Smooth muscle cell (in vitro differentiated cells): Measurements from ENCODE around the gene RANGAP1. TPM values are rescaled to one million over a fixed set of nuclear protein-coding genes. Genes with fewer than 3 reads are reported as not detected.

Experiments used
- DNase-seq: peaks from one replicate; lab custom pipeline; 2025; ENCODE audit not compliant: unreplicated experiment; lab: John Stamatoyannopoulos, UW
- H2AFZ ChIP-seq: fragments of 200-600 bp; sonication (generic); 2 replicates; pipeline ENCODE4 v1.6.0; 2016; ENCODE audit warnings: antibody characterized with exemption, low read depth, mild to moderate bottlenecking
- H3F3A ChIP-seq: fragments of 200-600 bp; sonication (generic); 2 replicates; pipeline ENCODE4 v1.6.0; 2017; ENCODE audit warnings: antibody characterized with exemption, low read depth
- H3K27ac ChIP-seq: fragments of 200-600 bp; sonication (generic); 2 replicates; pipeline ENCODE4 v1.5.1; 2016; ENCODE audit warnings: low read depth, mild to moderate bottlenecking
- H3K27me3 ChIP-seq: fragments of 200-600 bp; sonication (generic); 2 replicates; pipeline ENCODE4 v1.6.1; 2016; ENCODE audit warnings: low read depth, mild to moderate bottlenecking
- H3K36me3 ChIP-seq: fragments of 200-600 bp; sonication (generic); 2 replicates; pipeline ENCODE4 v1.5.1; 2016; ENCODE audit warnings: low read depth
- H3K4me1 ChIP-seq: fragments of 200-600 bp; sonication (generic); 2 replicates; pipeline ENCODE4 v1.5.1; 2016; ENCODE audit warnings: low read depth
- H3K4me2 ChIP-seq: fragments of 200-600 bp; sonication (generic); 2 replicates; pipeline ENCODE4 v1.6.0; 2016; ENCODE audit warnings: mild to moderate bottlenecking
- H3K4me3 ChIP-seq: fragments of 200-600 bp; sonication (generic); 2 replicates; pipeline ENCODE4 v1.5.1; 2016; ENCODE audit warnings: mild to moderate bottlenecking
- H3K79me2 ChIP-seq: fragments of 200-600 bp; sonication (generic); 2 replicates; pipeline ENCODE4 v1.6.0; 2016; ENCODE audit warnings: low read depth, mild to moderate bottlenecking
- H3K9ac ChIP-seq: fragments of 200-600 bp; sonication (generic); 2 replicates; pipeline ENCODE4 v1.6.0; 2016; ENCODE audit warnings: low read depth
- H3K9me3 ChIP-seq: fragments of 200-600 bp; sonication (generic); replicated peaks from 2 replicates; pipeline ENCODE4 v1.5.1; 2016; ENCODE audit warnings: low read depth
- H4K20me1 ChIP-seq: fragments of 200-600 bp; sonication (generic); 2 replicates; pipeline ENCODE4 v1.6.0; 2016; ENCODE audit warnings: low read depth
- CTCF ChIP-seq: fragments of 200-600 bp; sonication (generic); IDR thresholded peaks from 2 replicates; pipeline ENCODE4 v1.5.1; 2017; ENCODE audit warnings: borderline replicate concordance, mild to moderate bottlenecking, antibody characterized with exemption; ENCODE audit not compliant: insufficient read depth, poor library complexity, severe bottlenecking
- WGBS: methylation state at CpG from one replicate; pipeline ENCODE4 v1.1.7; 2016; ENCODE audit warnings: low lambda C conversion rate; 5-methylcytosine and 5-hydroxymethylcytosine counted together
- polyA plus RNA-seq: library from polyadenylated mRNA; unstranded; fragments of >200 nt; fragmentation: Nextera tagmentation; extraction: Ambion mirVana; gene quantifications from 2 replicates; pipeline ENCODE4 v1.2.1, GENCODE V29; 2016
- total RNA-seq: library from RNA; depleted of rRNA; stranded (reverse); fragments of >200 nt; gene quantifications from 2 replicates; pipeline ENCODE4 v1.2.3, GENCODE V29; 2014

Gene RANGAP1
- total and polyA plus RNA-seq, 2 experiments from 2014 or later, result 20.6 to 21.7 TPM

GRCh38 chr22:41249442-41249841, 36.5 kb downstream of the RANGAP1 start:
- Histone ChIP-seq H4K20me1 (no peaks in the 10 kb centered on the region), H3K27me3 (no peaks in the 10 kb centered on the region), H3K9ac (no peak overlapping the region), H3K4me2 (no peak overlapping the region), H3K27ac (no peak overlapping the region), H3K79me2 (no peaks in the 10 kb centered on the region), H3F3A (no peaks in the 10 kb centered on the region), H3K4me3 (no peak overlapping the region), H3K4me1 (no peaks in the 10 kb centered on the region), H2AFZ (no peak overlapping the region), H3K9me3 (no peaks in the 10 kb centered on the region), H3K36me3 (no peaks in the 10 kb centered on the region)
- 98% methylated on average over 14 of the region's 14 CpGs for WGBS
- no peak for TF ChIP-seq CTCF
- no peak for DNase-seq

GRCh38 chr22:41248758-41249157, 37.2 kb downstream of the RANGAP1 start:
- no peak for DNase-seq
- no peak for TF ChIP-seq CTCF
- Histone ChIP-seq H3K9ac (no peak overlapping the region), H3K79me2 (no peaks in the 10 kb centered on the region), H4K20me1 (no peaks in the 10 kb centered on the region), H3K4me2 (no peak overlapping the region), H3F3A (no peaks in the 10 kb centered on the region), H3K36me3 (no peaks in the 10 kb centered on the region), H3K27ac (no peak overlapping the region), H3K4me3 (no peak overlapping the region), H3K4me1 (no peaks in the 10 kb centered on the region), H2AFZ (no peak overlapping the region), H3K9me3 (no peaks in the 10 kb centered on the region), H3K27me3 (no peaks in the 10 kb centered on the region)
- 97% methylated on average over 10 of the region's 10 CpGs for WGBS

- Histone ChIP-seq H3K36me3 (no peaks in the 10 kb centered on the region), H3K9ac (no peak overlapping the region), H3K9me3 (no peaks in the 10 kb centered on the region), H3K4me1 (no peaks in the 10 kb centered on the region), H3K27me3 (no peaks in the 10 kb centered on the region), H3K4me2 (no peak overlapping the region), H4K20me1 (no peaks in the 10 kb centered on the region), H2AFZ (no peak overlapping the region), H3K27ac (no peak overlapping the region), H3K4me3 (no peak overlapping the region), H3F3A (no peaks in the 10 kb centered on the region), H3K79me2 (no peaks in the 10 kb centered on the region)
- no peak for DNase-seq
- 98% methylated on average over 15 of the region's 15 CpGs for WGBS
- no peak for TF ChIP-seq CTCF
These were observed 37.7 kb downstream of the RANGAP1 start for GRCh38 chr22:41248314-41248713.

- no peaks in the 10 kb centered on the region for H3K79me2 ChIP-seq
- no peaks in the 10 kb centered on the region for H3K36me3 ChIP-seq
- no peaks in the 10 kb centered on the region for H3F3A ChIP-seq
- WGBS, result 99% methylated on average over 7 of the region's 7 CpGs
- no peaks in the 10 kb centered on the region for H3K9me3 ChIP-seq
- DNase-seq, result no peak
- no peak for TF ChIP-seq CTCF
- H3K27ac ChIP-seq, result no peak overlapping the region
- no peaks in the 10 kb centered on the region for H3K4me1 ChIP-seq
- H3K27me3 ChIP-seq, result no peaks in the 10 kb centered on the region
- no peak overlapping the region for H2AFZ ChIP-seq
- no peak overlapping the region for H3K4me2 ChIP-seq
- H3K9ac ChIP-seq, result no peak overlapping the region
- H3K4me3 ChIP-seq, result no peak overlapping the region
- no peaks in the 10 kb centered on the region for H4K20me1 ChIP-seq
These were observed 38.3 kb downstream of the RANGAP1 start for GRCh38 chr22:41247703-41248102.
